Epidermal melanocyte (primary cell): Measurements from ENCODE around the gene GP9.
"Not testable (repeated sequence)": the region's sequence is repeated elsewhere in the genome, so short reads cannot be mapped to it uniquely, and the experiment has no call there.

ENCODE experiments used
- DNase-seq: peaks from one replicate; pipeline ENCODE4 v3.0.0; 2011; ENCODE audit warnings: low spot score; ENCODE audit not compliant: insufficient read length

Gene GP9

GRCh38 chr3:129070086-129070885 is 9.7 kb downstream of the GP9 start:
- no peak for DNase-seq

- DNase-seq = no peak
Measured at GRCh38 chr3:129077222-129077621, 16.6 kb downstream of the GP9 start.

- DNase-seq = no peak
Measured at GRCh38 chr3:129078510-129078909, 17.9 kb downstream of the GP9 start.

DNA sequence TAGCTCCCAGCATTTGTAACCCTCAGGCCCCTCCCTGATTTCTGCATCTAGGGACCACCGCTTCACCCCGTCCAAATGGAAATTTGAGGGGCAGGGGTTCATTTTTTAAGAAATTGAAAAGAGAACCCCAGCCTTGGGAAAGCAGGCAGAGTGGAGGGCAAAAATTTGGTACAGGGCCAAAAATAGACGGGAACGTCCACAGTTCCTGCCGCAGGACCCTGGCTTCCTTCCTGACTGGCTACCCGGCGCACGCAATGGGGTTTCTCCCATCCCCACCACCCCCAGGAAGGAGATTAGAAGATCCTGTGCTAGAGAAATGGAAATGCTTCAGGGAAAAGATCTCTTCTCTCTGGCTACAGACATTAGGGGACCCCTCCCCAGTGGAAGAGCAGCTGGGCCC is 20.9 kb downstream of the GP9 start:
- DNase-seq = no peak

DNA sequence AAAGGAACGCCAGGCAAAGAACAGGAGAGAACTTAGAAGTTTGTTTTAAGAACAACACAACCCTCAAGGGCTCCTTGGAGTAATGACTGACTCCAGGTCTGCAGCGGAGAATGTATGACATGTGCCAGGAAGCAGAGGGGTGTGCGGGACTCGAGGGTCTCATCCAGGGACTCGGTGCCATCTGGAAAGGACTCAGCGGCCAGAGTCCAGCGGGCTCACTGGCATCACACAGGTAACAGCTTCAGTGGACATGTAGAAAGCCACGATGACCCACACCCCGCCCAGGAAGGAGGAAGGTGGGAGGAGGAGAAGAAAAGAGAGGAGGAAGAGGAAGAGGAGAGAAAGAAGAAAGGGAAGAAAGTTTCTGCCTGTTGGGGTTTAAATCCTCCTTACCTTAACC is 21.4 kb downstream of the GP9 start:
- no peak for DNase-seq

DNA sequence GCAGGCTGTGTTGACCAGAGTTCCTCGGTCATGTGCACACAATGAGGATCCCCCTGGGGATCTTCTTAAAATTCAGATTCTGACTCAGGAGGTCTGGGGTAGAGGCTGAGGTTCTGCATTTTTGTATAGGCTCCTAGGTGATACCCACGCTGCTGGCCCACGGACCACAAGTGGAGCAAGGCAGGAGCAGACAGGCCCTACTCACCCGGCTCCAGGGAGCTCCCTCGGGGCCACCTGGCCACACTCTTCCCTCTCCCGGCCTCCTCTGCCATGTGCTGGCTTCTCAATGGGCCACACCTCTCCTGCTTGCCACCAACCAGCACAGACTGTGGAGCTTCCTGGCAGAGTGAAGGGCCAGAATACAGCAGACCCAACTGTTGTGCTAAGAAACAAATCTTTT is 23.9 kb downstream of the GP9 start:
- no peak for DNase-seq

- DNase-seq = no peak
Measured at GRCh38 chr3:129085165-129085715, 24.7 kb downstream of the GP9 start.

DNA sequence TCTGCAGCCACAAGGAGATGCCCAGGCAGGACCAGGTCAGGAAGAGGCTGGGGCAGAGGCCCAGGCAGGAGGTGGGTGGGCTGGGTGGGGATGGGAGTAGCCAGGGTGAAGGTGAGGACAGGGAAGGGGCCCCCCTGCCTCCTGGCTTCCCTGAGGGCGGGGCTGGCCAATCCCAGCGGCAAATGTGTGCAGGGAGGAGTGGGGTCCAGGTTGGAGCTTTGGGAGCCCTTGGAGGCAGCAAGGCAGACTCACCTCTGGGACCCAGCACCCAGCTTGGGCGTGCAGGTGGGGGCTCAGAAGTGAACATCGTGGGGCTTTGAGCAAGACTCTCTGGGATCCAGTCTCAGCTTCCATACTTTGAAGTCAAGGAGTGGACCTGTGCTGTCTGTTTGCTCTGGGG is 25.2 kb downstream of the GP9 start:
- DNase-seq = no peak

- no peak for DNase-seq
Measured at GRCh38 chr3:129087138-129087702, 26.6 kb downstream of the GP9 start.

- DNase-seq = not testable (repeated sequence)
Measured at GRCh38 chr3:129087904-129088303, 27.3 kb downstream of the GP9 start.

- not testable (repeated sequence) for DNase-seq
Measured at GRCh38 chr3:129088312-129088711, 27.7 kb downstream of the GP9 start.

- DNase-seq = no peak
Measured at GRCh38 chr3:129095285-129095684, 34.7 kb downstream of the GP9 start.

- DNase-seq = no peak
Measured at GRCh38 chr3:129100274-129100673, 39.7 kb downstream of the GP9 start.

DNA sequence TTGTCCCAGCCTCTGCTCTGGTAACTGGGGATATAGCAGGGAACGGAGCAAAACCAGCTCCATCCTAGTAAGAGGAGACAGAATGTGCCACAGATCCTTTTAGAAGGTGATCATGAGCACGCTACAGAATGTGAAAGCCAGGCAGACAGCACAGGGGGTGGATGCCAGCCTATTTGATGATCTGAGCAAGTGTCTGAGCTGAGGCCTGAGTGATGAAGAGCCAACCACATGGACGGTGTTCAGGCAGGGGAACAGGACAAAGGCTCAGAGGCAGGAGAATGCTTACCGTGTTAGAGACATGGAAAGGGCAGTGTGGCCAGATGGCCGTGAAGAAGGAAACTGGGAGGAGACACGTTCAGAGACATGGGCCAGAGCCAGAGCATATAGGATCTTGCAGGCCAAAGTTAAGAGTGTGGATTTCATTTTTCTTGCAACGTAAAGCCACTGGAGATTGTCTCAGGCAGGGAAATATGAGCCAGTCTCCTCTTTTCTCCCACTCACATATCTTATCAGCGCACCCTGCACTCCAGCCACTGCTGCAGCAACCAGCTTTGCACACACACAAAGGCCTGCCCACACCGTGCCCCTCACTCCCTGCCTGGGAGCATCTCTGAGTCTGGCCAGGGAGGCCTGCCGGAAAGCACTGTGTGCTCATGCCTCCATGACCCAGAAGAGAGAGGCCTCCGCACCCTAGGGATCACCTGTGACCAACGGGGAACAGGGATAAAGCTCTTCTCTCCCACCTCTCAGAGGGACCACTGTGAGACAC is 41.0 kb downstream of the GP9 start:
- DNase-seq = no peak

DNA sequence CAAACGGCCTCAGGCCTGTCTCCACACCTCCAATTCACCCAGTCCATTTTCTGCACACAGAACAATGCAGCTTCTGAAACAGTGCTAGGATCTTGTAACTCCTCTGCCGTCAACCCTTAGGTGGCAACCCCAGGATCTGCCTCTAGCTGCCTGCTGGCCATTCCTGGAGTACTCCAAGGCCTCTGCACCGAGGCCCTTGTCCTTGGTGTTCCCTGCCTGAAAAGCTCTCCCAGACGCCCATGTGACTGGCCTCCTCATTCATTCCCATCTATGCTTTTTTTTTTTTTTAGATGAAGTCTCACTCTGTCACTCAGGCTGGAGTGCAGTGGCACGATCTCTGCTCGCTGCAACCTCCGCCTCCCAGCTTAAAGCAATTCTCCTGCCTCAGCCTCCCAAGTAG is 42.7 kb downstream of the GP9 start:
- DNase-seq = no peak

GRCh38 chr3:129104051-129104450 is 43.5 kb downstream of the GP9 start:
- DNase-seq = no peak

GRCh38 chr3:129104498-129105079 is 44.0 kb downstream of the GP9 start:
- DNase-seq = no peak

DNA sequence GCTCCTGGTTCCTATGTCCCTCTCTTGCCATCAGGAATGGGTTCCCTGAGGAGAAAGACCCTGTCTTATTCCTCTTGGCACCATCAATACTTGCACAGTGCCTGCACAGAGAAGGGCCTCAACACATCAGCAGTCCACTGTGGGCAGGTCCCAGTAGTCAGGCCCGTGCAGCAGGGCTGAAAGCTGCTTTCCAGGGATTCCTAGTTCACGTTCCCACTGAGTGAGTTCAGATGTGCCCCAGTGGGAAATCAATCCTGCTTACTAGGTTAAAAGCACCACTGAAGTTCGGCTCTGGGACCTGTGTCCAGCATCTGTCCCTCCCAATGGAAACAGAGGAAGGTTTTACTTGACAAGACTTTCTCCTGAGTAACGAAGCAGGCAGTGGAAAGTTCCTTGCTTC is 45.3 kb downstream of the GP9 start:
- no peak for DNase-seq

GRCh38 chr3:129106320-129106719 is 45.7 kb downstream of the GP9 start:
- DNase-seq = no peak

DNA sequence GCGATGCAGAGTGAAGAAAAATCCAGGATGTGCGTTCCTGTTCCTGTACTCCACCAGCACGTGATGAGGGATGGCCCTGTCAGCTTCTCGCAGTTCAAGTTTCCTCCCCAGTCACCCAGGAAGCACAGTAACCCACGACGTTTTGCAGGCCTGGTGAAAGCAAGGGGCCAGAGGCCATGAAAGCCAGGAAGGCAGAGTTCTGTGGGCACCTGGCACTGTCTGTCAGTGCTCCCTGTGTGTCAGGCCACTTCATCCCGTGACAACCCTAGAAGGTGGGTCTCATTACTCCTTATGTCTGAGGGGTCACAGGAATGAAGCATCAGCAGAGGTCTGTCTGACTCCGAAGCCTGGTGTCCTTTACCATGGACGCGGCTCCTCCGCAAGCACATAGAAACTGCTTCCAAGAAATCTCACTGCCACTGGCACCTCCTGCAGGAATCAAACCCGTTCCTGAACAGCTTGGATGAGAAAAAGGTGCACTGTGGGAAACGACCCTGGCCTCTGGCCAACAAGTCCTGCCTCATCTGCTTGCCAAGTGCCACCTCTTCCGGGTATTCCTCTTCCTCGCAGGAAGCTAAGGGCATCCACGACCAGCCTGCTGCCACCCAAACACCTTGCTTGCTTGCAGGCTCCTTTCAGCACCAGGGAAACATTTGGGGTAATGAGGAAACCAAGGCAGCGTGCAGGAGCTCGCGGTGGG is 46.4 kb downstream of the GP9 start:
- DNase-seq = no peak

DNA sequence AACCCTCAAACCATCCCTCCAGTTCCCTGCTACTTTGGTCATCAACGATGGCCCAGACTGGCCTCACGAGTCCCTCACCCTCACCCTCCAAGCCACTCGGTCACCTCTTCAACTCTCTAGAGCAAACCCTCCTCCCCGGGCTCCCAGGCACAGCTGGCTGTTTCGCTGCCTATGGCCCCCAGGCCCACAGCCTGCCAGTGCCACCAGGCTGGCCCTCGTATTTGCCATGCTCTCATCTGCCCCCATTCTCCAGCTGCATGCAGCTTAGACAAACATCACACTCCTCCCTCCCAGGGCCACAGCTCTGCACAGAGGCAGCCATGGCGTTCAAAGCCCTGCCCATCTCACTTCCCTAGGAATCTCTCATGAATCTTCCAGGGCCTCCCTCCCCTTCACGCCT is 47.2 kb downstream of the GP9 start:
- no peak for DNase-seq
